GM23338 (cell line): ENCODE measurements around the gene SLC37A3. TPM values are rescaled to one million over a fixed set of nuclear protein-coding genes. Genes with fewer than 3 reads are reported as not detected.

Experiments used
- ATAC-seq: fragments of 200-7000 bp; cut with Tn5 transposase; 3 replicates; pipeline ENCODE4 v1.9.1; 2020
- DNase-seq: peaks from one replicate; pipeline ENCODE4 v3.0.0-alpha.2; 2015; ENCODE audit warnings: low spot score
- H2AFZ ChIP-seq: fragments of 200-600 bp; sonication (generic); 2 replicates; pipeline ENCODE4 v1.8.0; 2016; ENCODE audit warnings: antibody characterized with exemption, mild to moderate bottlenecking, moderate library complexity
- H3F3A ChIP-seq: fragments of 200-600 bp; sonication (generic); replicated peaks from 2 replicates; pipeline ENCODE4 v1.8.0; 2017; ENCODE audit warnings: antibody characterized with exemption, mixed run types, low read depth
- H3K27ac ChIP-seq: fragments of 200-600 bp; sonication (generic); 2 replicates; pipeline ENCODE4 v1.6.1; 2016; ENCODE audit warnings: low read depth
- H3K27me3 ChIP-seq: fragments of 200-600 bp; sonication (generic); 2 replicates; pipeline ENCODE4 v1.8.0; 2016; ENCODE audit warnings: mild to moderate bottlenecking, mixed run types, moderate library complexity; ENCODE audit not compliant: insufficient read depth
- H3K36me3 ChIP-seq: fragments of 200-600 bp; sonication (generic); 2 replicates; pipeline ENCODE4 v1.8.0; 2016; ENCODE audit warnings: mild to moderate bottlenecking; ENCODE audit not compliant: insufficient read depth
- H3K4me1 ChIP-seq: fragments of 200-600 bp; sonication (generic); 2 replicates; pipeline ENCODE4 v1.8.0; 2016; ENCODE audit warnings: mild to moderate bottlenecking, moderate library complexity; ENCODE audit not compliant: insufficient read depth
- H3K4me2 ChIP-seq: fragments of 200-600 bp; sonication (generic); 2 replicates; pipeline ENCODE4 v1.7.1; 2017; ENCODE audit warnings: mixed run types
- H3K4me3 ChIP-seq: fragments of 200-600 bp; sonication (generic); 2 replicates; pipeline ENCODE4 v1.6.1; 2016; ENCODE audit warnings: mixed run types
- H3K79me2 ChIP-seq: fragments of 200-600 bp; sonication (generic); replicated peaks from 2 replicates; pipeline ENCODE4 v1.8.0; 2017; ENCODE audit warnings: mild to moderate bottlenecking; ENCODE audit not compliant: insufficient read depth
- H3K9me2 ChIP-seq: fragments of 200-600 bp; sonication (generic); 2 replicates; pipeline ENCODE4 v1.8.0; 2017; ENCODE audit not compliant: insufficient read depth
- H4K20me1 ChIP-seq: fragments of 200-600 bp; sonication (generic); replicated peaks from 2 replicates; pipeline ENCODE4 v1.8.0; 2017; ENCODE audit warnings: mild to moderate bottlenecking; ENCODE audit not compliant: insufficient read depth
- H3K27ac Mint-ChIP-seq: 2 replicates; pipeline ENCODE4 v1.8.0; 2020; ENCODE audit warnings: inconsistent platforms, mild to moderate bottlenecking, moderate library complexity, mixed read lengths
- H3K27me3 Mint-ChIP-seq: 3 replicates; pipeline ENCODE4 v1.8.0; 2022; ENCODE audit warnings: low read depth, mild to moderate bottlenecking, moderate library complexity, mixed read lengths, inconsistent platforms; ENCODE audit not compliant: insufficient read depth, poor library complexity
- H3K36me3 Mint-ChIP-seq: 3 replicates; pipeline ENCODE4 v1.8.0; 2021; ENCODE audit warnings: low read depth, mild to moderate bottlenecking, inconsistent platforms, moderate library complexity, mixed read lengths
- H3K4me1 Mint-ChIP-seq: 3 replicates; pipeline ENCODE4 v1.8.0; 2020; ENCODE audit warnings: mild to moderate bottlenecking, inconsistent platforms, mixed read lengths
- H3K4me3 Mint-ChIP-seq: 3 replicates; pipeline ENCODE4 v1.8.0; 2021; ENCODE audit warnings: moderate library complexity, mild to moderate bottlenecking, inconsistent platforms, mixed read lengths
- H3K9me3 Mint-ChIP-seq: 3 replicates; pipeline ENCODE4 v1.8.0; 2020; ENCODE audit warnings: moderate library complexity, mild to moderate bottlenecking, inconsistent platforms, mixed read lengths
- CREB1 ChIP-seq: fragments of 250-450 bp; sonication (Bioruptor Pico); IDR thresholded peaks from 2 replicates; pipeline ENCODE4 v1.5.0; 2020; ENCODE audit warnings: low read depth, mild to moderate bottlenecking, moderate library complexity
- EZH2 ChIP-seq: fragments of 200-600 bp; sonication (generic); IDR thresholded peaks from one replicate; pipeline ENCODE4 v1.8.0; 2017; ENCODE audit warnings: antibody characterized with exemption, mild to moderate bottlenecking, low read depth; ENCODE audit not compliant: unreplicated experiment
- REST ChIP-seq: IDR thresholded peaks from one replicate; pipeline ENCODE4 v1.6.1; 2018; ENCODE audit warnings: antibody characterized with exemption; ENCODE audit not compliant: unreplicated experiment
- ZNF114 ChIP-seq: fragments of 250-450 bp; sonication (Bioruptor Pico); IDR thresholded peaks from 2 replicates; pipeline ENCODE4 v1.5.0; 2020; ENCODE audit warnings: mild to moderate bottlenecking, moderate library complexity
- ZNF462 ChIP-seq: fragments of 250-450 bp; sonication (Bioruptor Pico); IDR thresholded peaks from 2 replicates; pipeline ENCODE4 v1.5.0; 2020; ENCODE audit warnings: mild to moderate bottlenecking, moderate library complexity
- polyA plus RNA-seq: library from polyadenylated mRNA; unstranded; fragments of >200 nt; fragmentation: Nextera tagmentation; extraction: Ambion mirVana; gene quantifications from 2 replicates; pipeline ENCODE4 v1.2.1, GENCODE V29; 2016
- total RNA-seq: library from RNA; depleted of rRNA; stranded (reverse); fragments of >200 nt; shearing (Covaris generic); gene quantifications from 2 replicates; pipeline ENCODE4 v1.2.3, GENCODE V29; 2014

Gene SLC37A3
- total and polyA plus RNA-seq, 2 experiments from 2014 or later = 35.6 to 86.2 TPM

- TF ChIP-seq ZNF462 (CRISPR knock-in tag) = no peak
Observed at GRCh38 chr7:140325600-140325999, 72.7 kb downstream of the SLC37A3 start (continued).

GRCh38 chr7:140324714-140325113 is 73.6 kb downstream of the SLC37A3 start:
- peaks cover 30% of the 10 kb centered on the region for H3K4me1 ChIP-seq
- no peak overlapping the region for H3K4me3 ChIP-seq
- no peaks in the 10 kb centered on the region for H4K20me1 ChIP-seq
- no peaks in the 10 kb centered on the region for H3K36me3 ChIP-seq
- no peak for ATAC-seq
- Mint-ChIP-seq H3K4me3 (no peak overlapping the region), H3K36me3 (no peaks in the 10 kb centered on the region), H3K4me1 (no peaks in the 10 kb centered on the region), H3K27me3 (peaks cover under 1% of the 10 kb centered on the region), H3K9me3 (no peaks in the 10 kb centered on the region), H3K27ac (no peak overlapping the region)
- no peaks in the 10 kb centered on the region for H3K79me2 ChIP-seq
- H2AFZ ChIP-seq = no peak overlapping the region
- H3F3A ChIP-seq = 0 out of 2 replicates have a peak, but pooled peaks cover 6% of the 10 kb centered on the region
- no peak overlapping the region for H3K4me2 ChIP-seq
- H3K27me3 ChIP-seq = no peaks in the 10 kb centered on the region
- H3K9me2 ChIP-seq = no peaks in the 10 kb centered on the region
- DNase-seq = no peak
- H3K27ac ChIP-seq = no peak overlapping the region
- TF ChIP-seq ZNF114 (CRISPR knock-in tag) (no peak), CREB1 (no peak), REST (no peak), EZH2 (no peak), ZNF462 (CRISPR knock-in tag) (no peak)
